Measurements from ENCODE around the gene RERE.

RERE gene

GRCh38 chr1:8394456-8395321 is 422.8 kb downstream of the RERE start (continued):
- TF ChIP-seq PRDM6 (tag by site-specific recombination; IDR thresholded peaks at IDR 0.05) (peak; percentile 97), ZFHX2 (tag by site-specific recombination; conservative IDR thresholded peaks at IDR 0.05) (0 out of 2 replicates have a peak, but pooled peaks have one; percentile 13), PRDM10 (tag by site-specific recombination; IDR thresholded peaks at IDR 0.05) (peak; percentile 56), ZNF76 (tag by site-specific recombination; IDR thresholded peaks at IDR 0.05; ENCODE audit: borderline replicate concordance, low read depth) (no peak), ZNF324 (tag by site-specific recombination; IDR thresholded peaks at IDR 0.05) (no peak), ZBTB17 (tag by site-specific recombination; IDR thresholded peaks at IDR 0.05) (0 out of 2 replicates have a peak, but pooled peaks have one; percentile 14), ZNF658 (tag by site-specific recombination; IDR thresholded peaks at IDR 0.05) (no peak), HIC1 (tag by site-specific recombination; IDR thresholded peaks at IDR 0.05) (peak; percentile 59; the same call in 1 of the 2 replicates), GLI2 (tag by site-specific recombination; IDR thresholded peaks at IDR 0.05; ENCODE audit: borderline replicate concordance, low read depth) (0 out of 2 replicates have a peak, but pooled peaks have one; percentile 19), ZNF639 (tag by site-specific recombination; IDR thresholded peaks at IDR 0.05) (peak; percentile 76)

- Histone ChIP-seq H3K36me3 (ENCODE audit: control insufficient read depth in 2 of 2, insufficient read depth in 1 of 2, low read length in 2 of 2) (peaks cover 4 to 22% of the 10 kb centered on the region in 2 experiments; a peak in 2 of 3 replicates), H3K4me3 (ENCODE audit: low read depth, low read length) (no peak overlapping the region), H3K9me3 (ENCODE audit: control insufficient read depth, insufficient read depth, low read depth, low read length) (no peaks in the 10 kb centered on the region), H3K27ac (ENCODE audit: extremely low read depth, low read depth, low read length) (no peak overlapping the region), H3K4me1 (ENCODE audit: control insufficient read depth, insufficient read depth, low read length) (peaks cover 15% of the 10 kb centered on the region; the same call in 1 of the 2 replicates)
- CTCF ChIA-PET, result no interaction called here
- POLR2A ChIA-PET, result no interaction called here
- TF ChIP-seq ZNF211 (tag by site-specific recombination; IDR thresholded peaks at IDR 0.05; ENCODE audit: low read depth), result no peak
- no peak for TF ChIP-seq ZNF169 (tag by site-specific recombination; IDR thresholded peaks at IDR 0.05)
- no peak for TF ChIP-seq ZNF571 (tag by site-specific recombination; IDR thresholded peaks at IDR 0.05)
- TF ChIP-seq MEIS1 (CRISPR knock-in tag; IDR thresholded peaks at IDR 0.05; ENCODE audit: borderline replicate concordance), result no peak
Measured at GRCh38 chr1:8392522-8392921, 424.9 kb downstream of the RERE start.

All from HEK293 (cell line).